HG03135 (cell line): Measurements from ENCODE around the gene PRIM2.
"Not testable (repeated sequence)": the region's sequence is repeated elsewhere in the genome, so short reads cannot be mapped to it uniquely, and the experiment has no call there.

Source experiments
- ATAC-seq: cut with Tn5 transposase; IDR thresholded peaks from one replicate; pipeline ENCODE4 v1.9.1; 2021; ENCODE audit warnings: mild to moderate bottlenecking, moderate library complexity; ENCODE audit not compliant: unreplicated experiment

Gene PRIM2

GRCh38 chr6:57308755-57309154 is 8.7 kb upstream of the PRIM2 start:
- ATAC-seq, result not testable (repeated sequence)

GRCh38 chr6:57310095-57310816 is 7.2 kb upstream of the PRIM2 start:
- not testable (repeated sequence) for ATAC-seq

- no peak for ATAC-seq
Observed at GRCh38 chr6:57310817-57311157, 6.6 kb upstream of the PRIM2 start.

GRCh38 chr6:57311300-57312003 is 6.0 kb upstream of the PRIM2 start:
- not testable (repeated sequence) for ATAC-seq

- no peak for ATAC-seq
Observed at GRCh38 chr6:57312004-57312345, 5.5 kb upstream of the PRIM2 start.

- ATAC-seq, result no peak
Observed at GRCh38 chr6:57313009-57313408, 4.4 kb upstream of the PRIM2 start.

- ATAC-seq, result no peak
Observed at GRCh38 chr6:57313711-57314471, 3.5 kb upstream of the PRIM2 start.

- ATAC-seq, result no peak
Observed at GRCh38 chr6:57315111-57315510, 2.3 kb upstream of the PRIM2 start.

GRCh38 chr6:57315851-57316250 is 1.6 kb upstream of the PRIM2 start:
- no peak for ATAC-seq

GRCh38 chr6:57316581-57317059 is 810 bp upstream of the PRIM2 start:
- peak; percentile 88 for ATAC-seq

- ATAC-seq, result no peak
Observed at GRCh38 chr6:57324538-57324937, 7.1 kb downstream of the PRIM2 start.

- ATAC-seq, result no peak
Observed at GRCh38 chr6:57327311-57327710, 9.9 kb downstream of the PRIM2 start.

GRCh38 chr6:57328074-57328473 is 10.6 kb downstream of the PRIM2 start:
- ATAC-seq, result no peak

- no peak for ATAC-seq
Observed at GRCh38 chr6:57329933-57330332, 12.5 kb downstream of the PRIM2 start.

- no peak for ATAC-seq
Observed at GRCh38 chr6:57342148-57342669, 24.8 kb downstream of the PRIM2 start.

GRCh38 chr6:57343342-57343741 is 25.9 kb downstream of the PRIM2 start:
- not testable (repeated sequence) for ATAC-seq

GRCh38 chr6:57346715-57347114 is 29.3 kb downstream of the PRIM2 start:
- not testable (repeated sequence) for ATAC-seq

GRCh38 chr6:57347597-57347996 is 30.2 kb downstream of the PRIM2 start:
- not testable (repeated sequence) for ATAC-seq

GRCh38 chr6:57350443-57350842 is 33.0 kb downstream of the PRIM2 start:
- ATAC-seq, result not testable (repeated sequence)

GRCh38 chr6:57352596-57352995 is 35.2 kb downstream of the PRIM2 start:
- ATAC-seq, result not testable (repeated sequence)

- ATAC-seq, result not testable (repeated sequence)
Observed at GRCh38 chr6:57358319-57358718, 40.9 kb downstream of the PRIM2 start.
